ENCODE results near the gene HDAC2.

Gene HDAC2

GRCh38 chr6:113909224-113909856, 61.6 kb downstream of the HDAC2 start:
- no peak overlapping the region for H3K9ac ChIP-seq
- H4K20me1 ChIP-seq (ENCODE audit: insufficient read depth) = no peaks in the 10 kb centered on the region
- H3K4me1 ChIP-seq (ENCODE audit: low read depth, poor library complexity, severe bottlenecking) = no peaks in the 10 kb centered on the region
- H3K36me3 ChIP-seq (ENCODE audit: insufficient read depth) = no peaks in the 10 kb centered on the region
- H3K27me3 ChIP-seq (ENCODE audit: insufficient read depth, low read depth) = no peaks in the 10 kb centered on the region
- H3K79me2 ChIP-seq (ENCODE audit: insufficient read depth, low read depth) = no peaks in the 10 kb centered on the region
- no peak overlapping the region for H2AFZ ChIP-seq (ENCODE audit: low read depth)
- TF ChIP-seq, protein P1, sequence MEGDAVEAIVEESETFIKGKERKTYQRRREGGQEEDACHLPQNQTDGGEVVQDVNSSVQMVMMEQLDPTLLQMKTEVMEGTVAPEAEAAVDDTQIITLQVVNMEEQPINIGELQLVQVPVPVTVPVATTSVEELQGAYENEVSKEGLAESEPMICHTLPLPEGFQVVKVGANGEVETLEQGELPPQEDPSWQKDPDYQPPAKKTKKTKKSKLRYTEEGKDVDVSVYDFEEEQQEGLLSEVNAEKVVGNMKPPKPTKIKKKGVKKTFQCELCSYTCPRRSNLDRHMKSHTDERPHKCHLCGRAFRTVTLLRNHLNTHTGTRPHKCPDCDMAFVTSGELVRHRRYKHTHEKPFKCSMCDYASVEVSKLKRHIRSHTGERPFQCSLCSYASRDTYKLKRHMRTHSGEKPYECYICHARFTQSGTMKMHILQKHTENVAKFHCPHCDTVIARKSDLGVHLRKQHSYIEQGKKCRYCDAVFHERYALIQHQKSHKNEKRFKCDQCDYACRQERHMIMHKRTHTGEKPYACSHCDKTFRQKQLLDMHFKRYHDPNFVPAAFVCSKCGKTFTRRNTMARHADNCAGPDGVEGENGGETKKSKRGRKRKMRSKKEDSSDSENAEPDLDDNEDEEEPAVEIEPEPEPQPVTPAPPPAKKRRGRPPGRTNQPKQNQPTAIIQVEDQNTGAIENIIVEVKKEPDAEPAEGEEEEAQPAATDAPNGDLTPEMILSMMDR (conservative IDR thresholded peaks at IDR 0.05; ENCODE audit: low read depth, low read length) = peak; percentile 70
- H3K4me3 ChIP-seq (IDR thresholded peaks at IDR 0.05; ENCODE audit: insufficient read depth, low read depth, low read length) = no peak overlapping the region
- H3K4me2 ChIP-seq = no peak overlapping the region
- H3K27ac ChIP-seq = no peak overlapping the region

DNA sequence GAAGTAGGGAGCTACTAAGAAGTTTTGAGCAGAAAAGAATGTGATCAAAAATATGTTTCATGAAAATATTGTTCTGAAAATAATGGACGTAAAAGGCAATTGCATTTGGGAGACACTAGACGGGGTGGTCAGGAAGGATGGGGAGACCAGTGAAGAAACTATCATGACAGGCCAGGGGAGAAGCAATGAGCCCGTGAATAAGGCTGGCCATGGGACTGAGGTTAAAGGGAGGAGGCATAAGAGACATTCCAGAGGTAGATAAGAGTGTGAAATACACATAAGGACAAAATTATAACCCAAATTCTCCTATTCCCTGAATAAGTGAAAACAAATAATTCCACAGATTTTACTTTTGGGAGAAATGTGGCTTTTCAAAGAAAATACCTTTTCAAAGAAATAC, 62.1 kb downstream of the HDAC2 start:
- H3K27ac ChIP-seq = no peak overlapping the region
- no peak overlapping the region for H2AFZ ChIP-seq (ENCODE audit: low read depth)
- H3K4me3 ChIP-seq (IDR thresholded peaks at IDR 0.05; ENCODE audit: insufficient read depth, low read depth, low read length) = no peak overlapping the region
- TF ChIP-seq, protein P1 (conservative IDR thresholded peaks at IDR 0.05; ENCODE audit: low read depth, low read length) = no peak
- H4K20me1 ChIP-seq (ENCODE audit: insufficient read depth) = no peaks in the 10 kb centered on the region
- H3K4me2 ChIP-seq = no peak overlapping the region
- H3K9ac ChIP-seq = no peak overlapping the region
- no peaks in the 10 kb centered on the region for H3K79me2 ChIP-seq (ENCODE audit: insufficient read depth, low read depth)
- no peaks in the 10 kb centered on the region for H3K36me3 ChIP-seq (ENCODE audit: insufficient read depth)
- H3K27me3 ChIP-seq (ENCODE audit: insufficient read depth, low read depth) = no peaks in the 10 kb centered on the region
- H3K4me1 ChIP-seq (ENCODE audit: low read depth, poor library complexity, severe bottlenecking) = no peaks in the 10 kb centered on the region

DNA sequence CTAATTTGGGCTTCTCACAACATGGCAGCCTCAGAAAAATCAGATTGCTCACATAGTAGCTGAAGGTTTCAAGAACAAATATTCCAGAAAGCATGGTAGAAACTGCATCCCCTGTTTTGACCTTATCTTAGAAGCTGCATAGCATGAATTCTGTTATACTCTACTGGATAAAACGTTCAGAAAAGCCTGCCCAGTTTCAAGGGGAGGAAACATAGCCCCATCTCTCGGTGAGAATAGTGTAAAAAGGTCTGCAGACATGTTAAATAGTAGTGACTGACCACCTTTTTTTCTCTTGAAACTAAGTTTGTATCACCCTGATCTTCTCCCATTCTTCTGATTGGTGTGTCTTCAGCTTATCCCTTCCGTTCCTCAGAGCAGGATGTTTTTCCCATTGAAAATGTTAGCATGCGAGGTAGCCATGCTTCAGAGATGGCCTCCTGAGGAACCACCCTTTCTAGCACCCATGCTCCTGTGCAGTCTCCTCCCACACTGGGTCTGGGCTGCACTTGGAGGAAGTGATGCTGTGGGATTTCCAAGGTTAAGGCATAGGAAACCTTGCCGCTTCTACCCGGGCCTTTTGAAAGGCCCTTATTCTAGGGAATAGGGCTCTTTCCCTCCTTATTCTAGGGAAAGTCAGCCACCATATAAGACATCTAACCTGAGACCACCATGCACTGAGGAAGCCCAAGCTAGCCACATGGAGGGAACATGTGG, 63.7 kb downstream of the HDAC2 start:
- Histone ChIP-seq H2AFZ (ENCODE audit: low read depth) (no peak overlapping the region), H3K27ac (no peak overlapping the region), H4K20me1 (ENCODE audit: insufficient read depth) (no peaks in the 10 kb centered on the region), H3K27me3 (ENCODE audit: insufficient read depth, low read depth) (no peaks in the 10 kb centered on the region), H3K79me2 (ENCODE audit: insufficient read depth, low read depth) (no peaks in the 10 kb centered on the region), H3K4me1 (ENCODE audit: low read depth, poor library complexity, severe bottlenecking) (no peaks in the 10 kb centered on the region), H3K36me3 (ENCODE audit: insufficient read depth) (no peaks in the 10 kb centered on the region), H3K4me3 (IDR thresholded peaks at IDR 0.05; ENCODE audit: insufficient read depth, low read depth, low read length) (no peak overlapping the region), H3K4me2 (no peak overlapping the region), H3K9ac (no peak overlapping the region)
- TF ChIP-seq, protein P1 (conservative IDR thresholded peaks at IDR 0.05; ENCODE audit: low read depth, low read length) = no peak

- no peak overlapping the region for H3K4me3 ChIP-seq (IDR thresholded peaks at IDR 0.05; ENCODE audit: insufficient read depth, low read depth, low read length)
- H3K36me3 ChIP-seq (ENCODE audit: insufficient read depth) = no peaks in the 10 kb centered on the region
- H3K9ac ChIP-seq = no peak overlapping the region
- TF ChIP-seq, protein P1 (conservative IDR thresholded peaks at IDR 0.05; ENCODE audit: low read depth, low read length) = no peak
- no peak overlapping the region for H3K4me2 ChIP-seq
- H2AFZ ChIP-seq (ENCODE audit: low read depth) = no peak overlapping the region
- H3K4me1 ChIP-seq (ENCODE audit: low read depth, poor library complexity, severe bottlenecking) = no peaks in the 10 kb centered on the region
- no peaks in the 10 kb centered on the region for H3K27me3 ChIP-seq (ENCODE audit: insufficient read depth, low read depth)
- H4K20me1 ChIP-seq (ENCODE audit: insufficient read depth) = no peaks in the 10 kb centered on the region
- H3K27ac ChIP-seq = no peak overlapping the region
- H3K79me2 ChIP-seq (ENCODE audit: insufficient read depth, low read depth) = no peaks in the 10 kb centered on the region
Measured at GRCh38 chr6:113903666-113904330, 67.2 kb downstream of the HDAC2 start.
